ENCODE measurements around the gene ACACA.

DNA sequence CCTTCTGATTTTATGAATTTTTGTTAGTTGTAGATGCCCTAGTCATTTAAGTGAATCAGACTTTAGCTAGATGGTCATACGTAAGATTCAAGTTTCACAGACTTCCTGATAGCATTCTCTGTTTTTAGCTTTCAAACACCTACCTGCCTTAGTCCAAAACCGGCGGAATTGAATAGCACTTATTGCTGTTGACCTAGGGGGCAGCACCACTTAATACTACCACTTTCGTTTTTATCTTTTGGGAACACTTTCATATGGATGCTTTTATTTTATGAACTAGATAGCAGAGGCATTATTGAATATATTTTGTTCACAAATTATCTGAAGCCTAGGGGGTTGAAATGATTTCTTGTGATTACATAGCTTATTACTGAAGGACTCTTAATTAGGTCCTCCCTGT, 31.5 kb upstream of the ACACA start:
- TF ChIP-seq, protein P1, sequence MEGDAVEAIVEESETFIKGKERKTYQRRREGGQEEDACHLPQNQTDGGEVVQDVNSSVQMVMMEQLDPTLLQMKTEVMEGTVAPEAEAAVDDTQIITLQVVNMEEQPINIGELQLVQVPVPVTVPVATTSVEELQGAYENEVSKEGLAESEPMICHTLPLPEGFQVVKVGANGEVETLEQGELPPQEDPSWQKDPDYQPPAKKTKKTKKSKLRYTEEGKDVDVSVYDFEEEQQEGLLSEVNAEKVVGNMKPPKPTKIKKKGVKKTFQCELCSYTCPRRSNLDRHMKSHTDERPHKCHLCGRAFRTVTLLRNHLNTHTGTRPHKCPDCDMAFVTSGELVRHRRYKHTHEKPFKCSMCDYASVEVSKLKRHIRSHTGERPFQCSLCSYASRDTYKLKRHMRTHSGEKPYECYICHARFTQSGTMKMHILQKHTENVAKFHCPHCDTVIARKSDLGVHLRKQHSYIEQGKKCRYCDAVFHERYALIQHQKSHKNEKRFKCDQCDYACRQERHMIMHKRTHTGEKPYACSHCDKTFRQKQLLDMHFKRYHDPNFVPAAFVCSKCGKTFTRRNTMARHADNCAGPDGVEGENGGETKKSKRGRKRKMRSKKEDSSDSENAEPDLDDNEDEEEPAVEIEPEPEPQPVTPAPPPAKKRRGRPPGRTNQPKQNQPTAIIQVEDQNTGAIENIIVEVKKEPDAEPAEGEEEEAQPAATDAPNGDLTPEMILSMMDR (IDR thresholded peaks at IDR 0.05; ENCODE audit: low read depth, low read length, poor library complexity, severe bottlenecking): peak; percentile 56
- TF ChIP-seq EZH2phosphoT487 (IDR thresholded peaks at IDR 0.05; ENCODE audit: borderline replicate concordance, low read length): no peak

All from DOHH2 (cell line).